PFSK-1 (cell line): ENCODE results near the gene CD8A.

Source experiments
- FOXP2 ChIP-seq: optimal IDR thresholded peaks from 2 replicates; pipeline ENCODE3; 2011; ENCODE audit warnings: borderline replicate concordance, control low read depth, inconsistent platforms; ENCODE audit not compliant: insufficient read depth; ENCODE audit errors: extremely low read length, extremely low read depth
- POLR2AphosphoS5 ChIP-seq: IDR thresholded peaks from 2 replicates; pipeline ENCODE4 v1.6.1; 2012; ENCODE audit warnings: low read depth, mild to moderate bottlenecking, control low read depth, low read length, moderate library complexity
- REST ChIP-seq, 2 experiments: IDR thresholded peaks; 2 replicates each; pipeline versions ENCODE4 v1.6.1 to v1.8.0; 2011 to 2012; ENCODE audit warnings: low read depth in 2 of 2, low read length in 2 of 2, control low read depth in 1 of 2, inconsistent platforms in 1 of 2, mild to moderate bottlenecking in 1 of 2, moderate library complexity in 1 of 2; ENCODE audit not compliant: insufficient read depth in 1 of 2
- SIN3A ChIP-seq: IDR thresholded peaks from 2 replicates; pipeline ENCODE4 v1.6.1; 2012; ENCODE audit warnings: mild to moderate bottlenecking, low read length, moderate library complexity, borderline replicate concordance; ENCODE audit not compliant: insufficient read depth
- TAF1 ChIP-seq: IDR thresholded peaks from 2 replicates; pipeline ENCODE4 v1.6.1; 2012; ENCODE audit warnings: low read length, control low read depth, borderline replicate concordance; ENCODE audit not compliant: insufficient read depth

CD8A gene

GRCh38 chr2:86825693-86826381, 35.1 kb upstream of the CD8A start:
- TF ChIP-seq POLR2AphosphoS5, result no peak
- no peak for TF ChIP-seq REST (IDR thresholded peaks at IDR 0.05; ENCODE audit: insufficient read depth in 1 of 2, low read depth in 2 of 2, low read length in 2 of 2)
- no peak for TF ChIP-seq FOXP2
- TF ChIP-seq SIN3A, result no peak
- no peak for TF ChIP-seq TAF1

GRCh38 chr2:86825036-86825692, 34.5 kb upstream of the CD8A start:
- TF ChIP-seq FOXP2 (no peak), REST (IDR thresholded peaks at IDR 0.05; ENCODE audit: insufficient read depth in 1 of 2, low read depth in 2 of 2, low read length in 2 of 2) (no peak), TAF1 (no peak), SIN3A (no peak), POLR2AphosphoS5 (no peak)

GRCh38 chr2:86822668-86823345, 32.1 kb upstream of the CD8A start:
- no peak for TF ChIP-seq SIN3A
- no peak for TF ChIP-seq FOXP2
- no peak for TF ChIP-seq POLR2AphosphoS5
- TF ChIP-seq TAF1, result no peak
- no peak for TF ChIP-seq REST (IDR thresholded peaks at IDR 0.05; ENCODE audit: insufficient read depth in 1 of 2, low read depth in 2 of 2, low read length in 2 of 2)

GRCh38 chr2:86821842-86822241, 31.1 kb upstream of the CD8A start:
- TF ChIP-seq POLR2AphosphoS5 (no peak), SIN3A (no peak), FOXP2 (no peak), REST (IDR thresholded peaks at IDR 0.05; ENCODE audit: insufficient read depth in 1 of 2, low read depth in 2 of 2, low read length in 2 of 2) (no peak), TAF1 (no peak)
